Panc1 (cell line): ENCODE results near the gene OPTC. TPM values are rescaled to one million over a fixed set of nuclear protein-coding genes. Genes with fewer than 3 reads are reported as not detected.

Experiments used
- ATAC-seq: fragments of 200-7000 bp; cut with Tn5 transposase; 2 replicates; pipeline ENCODE4 v1.9.1; 2020; ENCODE audit warnings: mild to moderate bottlenecking, moderate library complexity
- BruUV-seq: library from RNA; stranded (reverse); fragments of 400-500 nt; replicated peaks from 2 replicates; lab custom pipeline; 2021; lab: Mats Ljungman, UMichigan
- CTCF ChIA-PET: fragments of 300-600 bp; sonication (Branson Sonifier 250); formaldehyde crosslinking; loops from one replicate; lab custom pipeline; 2022; ENCODE audit warnings: antibody characterized with exemption; lab: Charles Lee
- POLR2A ChIA-PET: fragments of 300-600 bp; sonication (Branson Sonifier 250); formaldehyde crosslinking; loops from one replicate; lab custom pipeline; 2022; ENCODE audit warnings: antibody characterized with exemption; lab: Charles Lee
- DNase-seq: peaks from one replicate; pipeline ENCODE4 v3.0.0-alpha.2; 2010; ENCODE audit warnings: low read depth, low spot score
- H3K27ac ChIP-seq: 2 replicates; pipeline ENCODE4 v1.5.1; 2011; ENCODE audit warnings: mild to moderate bottlenecking, low read length, inconsistent platforms
- H3K27me3 ChIP-seq: fragments of 200-500 bp; sonication (Bioruptor generic); 2 replicates; pipeline ENCODE4 v1.6.0; 2014; ENCODE audit warnings: low read length, inconsistent platforms; ENCODE audit not compliant: control insufficient read depth, insufficient read depth
- H3K36me3 ChIP-seq: fragments of 200-500 bp; sonication (Bioruptor generic); 2 replicates; pipeline ENCODE4 v1.5.1; 2014; ENCODE audit warnings: inconsistent platforms, mild to moderate bottlenecking, low read length, moderate library complexity; ENCODE audit not compliant: control insufficient read depth, insufficient read depth
- H3K4me1 ChIP-seq: 2 replicates; pipeline ENCODE4 v1.5.1; 2011; ENCODE audit warnings: inconsistent platforms, mild to moderate bottlenecking, low read length, moderate library complexity; ENCODE audit not compliant: control insufficient read depth, insufficient read depth
- H3K4me3 ChIP-seq, 2 experiments: 2 replicates each; pipeline ENCODE4 v1.5.1; 2011 to 2012; ENCODE audit warnings: low read depth in 2 of 2, low read length in 2 of 2, mild to moderate bottlenecking in 2 of 2, inconsistent platforms in 1 of 2, moderate library complexity in 1 of 2
- H3K9me3 ChIP-seq: fragments of 200-500 bp; sonication (Bioruptor generic); 2 replicates; pipeline ENCODE4 v1.5.1; 2014; ENCODE audit warnings: low read depth, mild to moderate bottlenecking, inconsistent platforms, low read length, moderate library complexity; ENCODE audit not compliant: control insufficient read depth, insufficient read depth
- POLR2AphosphoS5 ChIP-seq: IDR thresholded peaks from 2 replicates; pipeline ENCODE4 v1.6.1; 2012; ENCODE audit warnings: mild to moderate bottlenecking, low read depth, low read length, moderate library complexity
- SIN3A ChIP-seq: IDR thresholded peaks from 2 replicates; pipeline ENCODE4 v1.6.1; 2012; ENCODE audit warnings: low read depth, mild to moderate bottlenecking, low read length, moderate library complexity, borderline replicate concordance; ENCODE audit not compliant: insufficient read depth
- TCF7L2 ChIP-seq: IDR thresholded peaks from 2 replicates; pipeline ENCODE4 v1.6.1; 2011; ENCODE audit warnings: mild to moderate bottlenecking, low read depth, low read length, inconsistent platforms
- in situ Hi-C: cut with HindIII; loops from 2 replicates; pipeline ENCODE4 v1.10.0; 2016; ENCODE audit warnings: low sequenced_read_pairs, low pct_unique_long_range_greater_than_20kb
- intact Hi-C: fragments of 100-400 bp; cut with micrococcal nuclease; formaldehyde crosslinking; loops from one replicate; pipeline ENCODE4 v1.10.0; 2022; ENCODE audit not compliant: unreplicated experiment
- total RNA-seq: library from RNA; stranded (reverse); gene quantifications from one replicate; pipeline ENCODE4 v1.2.1, GENCODE V29; 2021; ENCODE audit not compliant: unreplicated experiment
- TF ChIP-seq, protein P1 (sequence below): fragments of 450-650 bp; IDR thresholded peaks from 2 replicates; pipeline ENCODE4 v1.5.1; 2017; ENCODE audit warnings: mild to moderate bottlenecking
- TF ChIP-seq, protein P2 (sequence below), 2 experiments: IDR thresholded peaks; 2 replicates each; pipeline ENCODE4 v1.6.1; 2011 to 2012; ENCODE audit warnings: low read depth in 2 of 2, control low read depth in 1 of 2, low read length in 1 of 2, mild to moderate bottlenecking in 1 of 2, moderate library complexity in 1 of 2; ENCODE audit not compliant: insufficient read depth in 1 of 2

The OPTC gene
- total RNA-seq, 1 experiment from 2014 or later: not detected

- in situ Hi-C loops: no loop called here
- H3K4me3 ChIP-seq: no peak overlapping the region
- no peaks in the 10 kb centered on the region for H3K4me1 ChIP-seq
- intact Hi-C loops: no loop called here
- H3K27me3 ChIP-seq: no peaks in the 10 kb centered on the region
- ATAC-seq (no peak), DNase-seq (no peak)
- H3K36me3 ChIP-seq: no peaks in the 10 kb centered on the region
- no TSS peak for BruUV-seq
- H3K27ac ChIP-seq: no peak overlapping the region
- H3K9me3 ChIP-seq: no peaks in the 10 kb centered on the region
- CTCF ChIA-PET: no interaction called here
- POLR2A ChIA-PET: no interaction called here
- TF ChIP-seq, protein P1, sequence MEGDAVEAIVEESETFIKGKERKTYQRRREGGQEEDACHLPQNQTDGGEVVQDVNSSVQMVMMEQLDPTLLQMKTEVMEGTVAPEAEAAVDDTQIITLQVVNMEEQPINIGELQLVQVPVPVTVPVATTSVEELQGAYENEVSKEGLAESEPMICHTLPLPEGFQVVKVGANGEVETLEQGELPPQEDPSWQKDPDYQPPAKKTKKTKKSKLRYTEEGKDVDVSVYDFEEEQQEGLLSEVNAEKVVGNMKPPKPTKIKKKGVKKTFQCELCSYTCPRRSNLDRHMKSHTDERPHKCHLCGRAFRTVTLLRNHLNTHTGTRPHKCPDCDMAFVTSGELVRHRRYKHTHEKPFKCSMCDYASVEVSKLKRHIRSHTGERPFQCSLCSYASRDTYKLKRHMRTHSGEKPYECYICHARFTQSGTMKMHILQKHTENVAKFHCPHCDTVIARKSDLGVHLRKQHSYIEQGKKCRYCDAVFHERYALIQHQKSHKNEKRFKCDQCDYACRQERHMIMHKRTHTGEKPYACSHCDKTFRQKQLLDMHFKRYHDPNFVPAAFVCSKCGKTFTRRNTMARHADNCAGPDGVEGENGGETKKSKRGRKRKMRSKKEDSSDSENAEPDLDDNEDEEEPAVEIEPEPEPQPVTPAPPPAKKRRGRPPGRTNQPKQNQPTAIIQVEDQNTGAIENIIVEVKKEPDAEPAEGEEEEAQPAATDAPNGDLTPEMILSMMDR: no peak
- TF ChIP-seq POLR2AphosphoS5 (no peak), SIN3A (no peak), TCF7L2 (no peak)
- TF ChIP-seq, protein P2, sequence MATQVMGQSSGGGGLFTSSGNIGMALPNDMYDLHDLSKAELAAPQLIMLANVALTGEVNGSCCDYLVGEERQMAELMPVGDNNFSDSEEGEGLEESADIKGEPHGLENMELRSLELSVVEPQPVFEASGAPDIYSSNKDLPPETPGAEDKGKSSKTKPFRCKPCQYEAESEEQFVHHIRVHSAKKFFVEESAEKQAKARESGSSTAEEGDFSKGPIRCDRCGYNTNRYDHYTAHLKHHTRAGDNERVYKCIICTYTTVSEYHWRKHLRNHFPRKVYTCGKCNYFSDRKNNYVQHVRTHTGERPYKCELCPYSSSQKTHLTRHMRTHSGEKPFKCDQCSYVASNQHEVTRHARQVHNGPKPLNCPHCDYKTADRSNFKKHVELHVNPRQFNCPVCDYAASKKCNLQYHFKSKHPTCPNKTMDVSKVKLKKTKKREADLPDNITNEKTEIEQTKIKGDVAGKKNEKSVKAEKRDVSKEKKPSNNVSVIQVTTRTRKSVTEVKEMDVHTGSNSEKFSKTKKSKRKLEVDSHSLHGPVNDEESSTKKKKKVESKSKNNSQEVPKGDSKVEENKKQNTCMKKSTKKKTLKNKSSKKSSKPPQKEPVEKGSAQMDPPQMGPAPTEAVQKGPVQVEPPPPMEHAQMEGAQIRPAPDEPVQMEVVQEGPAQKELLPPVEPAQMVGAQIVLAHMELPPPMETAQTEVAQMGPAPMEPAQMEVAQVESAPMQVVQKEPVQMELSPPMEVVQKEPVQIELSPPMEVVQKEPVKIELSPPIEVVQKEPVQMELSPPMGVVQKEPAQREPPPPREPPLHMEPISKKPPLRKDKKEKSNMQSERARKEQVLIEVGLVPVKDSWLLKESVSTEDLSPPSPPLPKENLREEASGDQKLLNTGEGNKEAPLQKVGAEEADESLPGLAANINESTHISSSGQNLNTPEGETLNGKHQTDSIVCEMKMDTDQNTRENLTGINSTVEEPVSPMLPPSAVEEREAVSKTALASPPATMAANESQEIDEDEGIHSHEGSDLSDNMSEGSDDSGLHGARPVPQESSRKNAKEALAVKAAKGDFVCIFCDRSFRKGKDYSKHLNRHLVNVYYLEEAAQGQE (IDR thresholded peaks at IDR 0.05; ENCODE audit: insufficient read depth in 1 of 2, low read depth in 2 of 2, low read length in 1 of 2): no peak
Measured at GRCh38 chr1:203528063-203528462, 34.1 kb downstream of the OPTC start.

DNA sequence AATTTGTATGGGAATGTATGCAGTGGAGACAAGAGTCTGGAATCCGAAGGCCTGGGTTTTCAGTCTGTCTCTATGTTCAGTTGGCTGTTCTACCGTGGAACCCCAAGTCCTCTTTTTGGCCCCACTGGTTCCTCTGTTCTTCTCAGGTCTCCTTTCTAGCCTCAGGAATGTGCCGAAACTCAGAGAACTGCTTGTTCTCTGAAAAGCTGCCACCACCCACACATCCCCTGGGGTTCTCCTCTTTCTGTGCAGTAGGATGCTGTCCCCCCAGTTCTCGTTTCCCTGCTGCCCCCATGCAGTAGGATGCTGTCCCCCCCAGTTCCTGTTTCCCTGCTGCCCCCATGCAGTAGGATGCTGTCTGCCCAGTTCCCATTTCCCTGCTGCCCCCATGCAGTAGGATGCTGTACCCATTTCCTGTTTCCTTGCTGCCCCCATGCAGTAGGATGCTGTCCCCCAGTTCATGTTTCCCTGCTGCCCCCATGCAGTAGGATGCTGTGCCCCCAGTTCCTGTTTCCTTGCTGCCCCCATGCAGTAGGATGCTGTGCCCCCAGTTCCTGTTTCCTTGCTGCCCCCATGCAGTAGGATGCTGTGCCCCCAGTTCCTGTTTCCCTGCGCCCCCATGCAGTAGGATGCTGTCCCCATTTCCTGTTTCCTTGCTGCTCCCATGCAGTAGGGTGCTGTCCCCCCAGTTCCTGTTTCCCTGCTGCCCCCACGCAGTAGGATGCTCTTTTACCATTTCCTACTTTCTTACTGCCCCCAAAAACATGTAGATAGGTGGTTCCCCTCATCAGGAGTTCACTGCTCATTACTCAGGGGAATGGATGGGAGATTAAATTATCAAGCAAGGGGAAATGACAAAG, 35.3 kb downstream of the OPTC start:
- ATAC-seq: no peak
- Histone ChIP-seq H3K4me1 (no peaks in the 10 kb centered on the region), H3K9me3 (no peaks in the 10 kb centered on the region), H3K27ac (no peak overlapping the region), H3K4me3 (no peak overlapping the region), H3K36me3 (no peaks in the 10 kb centered on the region), H3K27me3 (no peaks in the 10 kb centered on the region)
- POLR2A ChIA-PET: no interaction called here
- intact Hi-C loops: no loop called here
- in situ Hi-C loops: no loop called here
- TF ChIP-seq, protein P1: no peak
- no peak for DNase-seq
- BruUV-seq: no TSS peak
- CTCF ChIA-PET: no interaction called here
